NCI-H1105 treated with DMSO at 0.1 percent for 48 hours (cell line): ENCODE data around the gene DYSF.

Experiments used
- DNase-seq: peaks from one replicate; lab custom pipeline; 2025; lab: John Stamatoyannopoulos, UW

DYSF gene

DNA sequence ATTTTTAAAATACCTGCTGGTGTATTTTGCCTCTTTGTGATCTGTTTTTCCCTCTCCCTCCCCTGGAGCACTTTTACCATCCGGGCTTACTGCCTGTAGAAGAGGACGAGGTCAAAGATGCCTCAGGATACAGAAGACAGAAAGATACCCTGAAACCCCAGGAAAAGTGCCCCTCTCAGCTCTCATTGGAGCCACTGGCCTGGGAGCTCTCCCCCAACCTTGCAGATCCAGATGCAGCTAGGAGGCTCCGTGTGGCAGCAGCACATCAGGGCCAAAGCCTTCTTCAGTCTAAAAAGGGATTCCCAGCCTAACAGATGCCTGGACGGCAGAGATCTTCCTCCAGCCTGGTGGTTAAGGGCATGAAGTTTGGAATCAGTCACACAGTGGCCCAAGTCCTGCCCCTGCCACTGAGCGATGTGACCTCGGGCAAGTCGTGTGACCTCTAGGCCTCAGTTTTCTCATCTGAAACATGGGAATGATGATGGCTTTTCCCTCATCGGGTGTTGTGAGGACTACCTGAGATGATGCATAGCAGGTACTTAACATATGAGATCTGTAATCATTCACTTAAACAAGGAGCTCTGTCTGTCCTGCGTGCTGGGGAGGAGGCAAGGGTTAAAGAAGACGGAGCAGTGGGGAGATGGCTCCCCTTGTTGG is 239.4 kb downstream of the DYSF start:
- DNase-seq, result no peak

DNA sequence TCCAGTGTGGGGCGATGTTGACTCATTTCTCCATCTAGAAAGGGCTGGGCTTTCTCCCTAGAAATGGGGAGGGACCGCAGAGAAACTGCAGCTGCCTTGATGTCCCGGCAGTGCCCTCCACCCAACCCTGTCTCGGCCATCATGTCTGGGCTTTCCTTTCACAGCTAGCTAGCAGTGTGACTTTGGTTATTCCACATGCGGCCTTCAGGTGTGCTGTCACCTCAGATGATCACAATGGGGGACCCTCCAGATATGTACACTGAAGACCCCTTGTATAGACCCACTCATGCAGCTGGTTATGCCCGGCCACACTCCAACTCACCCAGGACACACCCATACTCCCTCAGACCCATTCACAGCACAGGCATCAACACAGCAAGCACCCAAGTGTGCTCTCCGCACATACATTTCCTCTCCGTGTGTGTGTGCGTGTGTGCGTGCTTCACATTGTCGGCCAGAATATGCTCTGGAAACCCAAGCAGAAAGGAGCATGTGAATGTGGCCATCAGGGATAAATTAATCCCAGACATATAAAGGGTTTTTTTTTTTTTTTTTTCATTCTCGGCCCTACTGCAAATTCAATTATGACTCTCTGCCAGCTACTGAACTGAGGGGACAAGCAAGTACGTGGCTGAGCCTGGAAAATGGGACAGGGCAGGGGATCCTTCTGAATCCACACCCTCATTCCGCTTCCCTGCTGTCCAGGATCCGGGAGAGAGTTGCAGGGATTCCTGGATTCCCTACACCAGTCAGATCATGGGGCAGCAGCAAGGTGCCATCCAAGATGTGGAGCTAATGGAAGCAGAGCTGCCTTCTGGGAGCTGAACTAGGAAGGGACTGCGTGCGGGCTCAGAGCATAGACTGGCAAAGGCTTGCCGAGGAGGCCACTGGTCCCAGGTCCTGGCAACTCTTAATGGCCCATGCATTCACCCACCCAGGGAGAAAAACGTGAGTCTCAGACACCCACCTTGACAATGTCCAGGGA is 240.2 kb downstream of the DYSF start:
- DNase-seq, result no peak

DNA sequence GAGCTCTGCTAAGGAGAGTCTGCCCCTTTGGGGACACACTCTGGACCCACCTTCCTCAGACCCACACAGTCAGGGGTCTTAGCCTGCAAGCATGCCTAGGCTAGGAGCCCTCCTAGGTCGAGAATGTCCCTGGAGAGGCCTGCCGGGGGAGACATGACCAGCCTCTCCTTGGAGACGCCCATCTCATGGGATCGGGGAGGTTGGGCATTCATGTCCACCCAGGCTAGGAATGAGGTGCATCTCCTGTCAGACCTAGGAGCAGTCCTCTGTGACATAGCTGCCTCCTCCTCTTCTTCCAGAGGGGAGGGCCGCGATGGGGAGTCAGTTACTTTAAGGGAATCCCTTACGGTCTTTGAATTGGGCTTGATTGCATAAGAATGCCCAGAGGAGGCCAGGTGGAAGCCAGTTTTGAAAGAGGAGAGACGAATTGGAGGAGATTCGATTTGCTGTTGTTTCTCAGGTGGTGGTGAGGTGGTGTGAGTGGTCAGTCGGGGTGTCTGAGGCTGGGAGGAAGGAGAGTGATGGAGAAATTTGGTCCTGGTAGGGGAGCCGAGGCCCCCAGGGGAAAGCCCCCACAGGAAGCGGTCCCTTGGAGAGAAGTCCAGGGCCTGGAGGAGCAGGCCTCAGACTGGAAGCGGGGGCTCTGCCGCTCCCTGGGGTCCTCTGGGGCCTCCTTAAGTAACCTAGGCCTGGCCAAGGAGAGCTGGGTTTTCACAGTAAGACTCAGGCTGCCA is 241.3 kb downstream of the DYSF start:
- no peak for DNase-seq

DNA sequence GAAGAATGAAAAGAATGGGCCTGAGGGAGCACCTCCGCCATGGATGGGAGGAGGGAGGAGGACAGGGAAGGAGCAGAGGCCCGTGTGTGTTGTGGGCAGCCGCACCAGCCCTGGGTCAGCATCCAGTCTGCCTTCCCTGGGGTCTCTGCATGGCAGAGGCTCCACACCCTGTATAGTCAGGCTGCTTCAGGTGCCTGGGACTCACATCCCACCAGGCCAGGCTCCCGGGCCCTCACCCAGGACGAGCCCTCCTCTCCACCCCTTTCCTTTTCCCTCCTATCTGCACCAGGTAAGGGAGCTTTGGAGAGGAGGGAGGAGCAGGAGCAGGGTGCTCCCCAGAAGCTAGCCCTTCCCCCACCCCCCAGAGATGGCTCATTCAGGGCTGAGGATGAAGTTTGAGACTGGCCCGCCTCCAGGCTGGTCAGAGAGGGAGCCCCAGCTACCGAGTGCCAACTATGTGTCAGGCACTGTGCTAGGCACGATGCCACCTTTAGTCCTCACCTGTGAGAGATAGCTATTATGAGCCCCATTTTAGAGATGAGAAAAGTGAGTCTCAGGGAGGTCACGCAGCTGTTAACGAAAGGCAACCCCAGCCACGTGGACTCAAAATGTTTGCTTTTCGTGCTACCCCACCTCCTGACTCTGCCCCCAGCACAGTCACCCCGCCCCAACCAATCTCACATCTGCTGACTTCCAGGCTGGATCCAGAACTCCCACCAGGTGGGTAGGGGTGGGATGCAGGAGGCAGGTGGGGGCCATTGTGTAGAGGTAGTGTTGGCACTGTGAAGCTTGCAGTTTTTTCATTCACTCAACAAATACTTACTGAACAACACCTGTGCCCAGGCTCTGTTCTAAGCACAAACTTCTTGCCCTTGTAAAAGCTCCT is 242.1 kb downstream of the DYSF start:
- no peak for DNase-seq

- no peak for DNase-seq
These were observed 243.0 kb downstream of the DYSF start for GRCh38 chr2:71696381-71696780.

DNA sequence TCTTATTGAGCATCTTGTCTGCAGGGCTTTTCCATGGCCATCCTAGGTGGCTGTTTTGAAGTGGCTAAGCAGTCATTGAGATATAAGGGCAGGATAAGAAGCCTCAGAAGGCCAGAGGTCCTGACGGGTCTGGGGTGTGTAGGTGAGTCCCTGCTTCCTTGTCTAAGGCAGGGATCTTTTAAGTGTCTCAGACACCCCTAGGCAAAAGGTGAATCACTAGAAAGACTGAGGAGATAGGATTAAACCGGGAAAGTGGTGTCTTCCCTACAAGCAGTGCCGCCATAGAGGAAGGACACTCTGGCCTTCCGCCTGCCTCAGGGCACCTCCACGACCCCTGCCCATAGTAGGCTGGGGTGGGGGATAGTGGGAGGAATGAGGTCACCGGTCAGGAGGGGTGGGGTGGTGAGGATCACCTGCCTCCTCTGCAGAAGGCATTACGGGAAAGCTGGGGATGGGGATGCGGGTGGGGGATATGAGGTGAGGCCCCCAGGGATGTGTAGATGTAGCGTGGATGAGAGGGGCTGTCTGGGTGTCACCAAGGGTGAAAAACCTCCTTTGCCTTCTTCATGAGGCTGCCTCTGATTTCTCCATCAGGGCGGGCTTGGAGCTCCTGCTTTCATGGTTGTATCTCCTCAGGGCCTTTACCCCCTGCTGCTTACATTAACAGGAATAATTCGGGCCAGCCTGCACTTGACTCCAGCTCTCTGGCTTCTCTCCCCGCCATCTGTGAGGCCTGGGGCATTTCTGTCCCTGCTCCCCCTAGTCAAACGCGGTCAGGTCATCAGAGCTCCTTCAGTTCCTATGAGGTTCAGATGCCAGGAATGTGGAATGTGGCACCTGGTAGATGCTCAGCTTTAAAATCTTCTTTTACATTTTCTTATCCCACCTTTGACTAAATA is 244.0 kb downstream of the DYSF start:
- DNase-seq, result no peak

DNA sequence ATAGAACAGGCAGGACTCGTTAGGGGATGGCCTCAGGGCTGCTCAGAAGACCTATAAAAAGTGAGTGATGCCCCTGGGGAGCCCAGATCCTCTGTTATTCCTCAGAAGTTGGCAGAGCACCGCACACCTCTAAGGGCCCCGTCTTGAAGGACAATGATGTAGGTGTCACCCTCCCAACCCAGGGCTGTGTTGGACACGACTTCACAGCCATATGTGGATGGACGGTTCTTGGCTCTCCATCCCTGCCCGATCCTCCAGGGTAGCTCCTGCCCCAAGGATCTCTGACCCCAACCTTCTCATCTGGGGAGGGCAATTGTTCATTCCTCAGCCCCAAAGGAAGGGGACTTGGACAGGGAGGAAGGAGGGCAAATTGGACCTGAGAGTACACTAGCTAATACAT is 246.1 kb downstream of the DYSF start:
- no peak for DNase-seq

- DNase-seq, result no peak
These were observed 246.8 kb downstream of the DYSF start for GRCh38 chr2:71700041-71700657.

- no peak for DNase-seq
These were observed 247.5 kb downstream of the DYSF start for GRCh38 chr2:71700658-71701397.

DNA sequence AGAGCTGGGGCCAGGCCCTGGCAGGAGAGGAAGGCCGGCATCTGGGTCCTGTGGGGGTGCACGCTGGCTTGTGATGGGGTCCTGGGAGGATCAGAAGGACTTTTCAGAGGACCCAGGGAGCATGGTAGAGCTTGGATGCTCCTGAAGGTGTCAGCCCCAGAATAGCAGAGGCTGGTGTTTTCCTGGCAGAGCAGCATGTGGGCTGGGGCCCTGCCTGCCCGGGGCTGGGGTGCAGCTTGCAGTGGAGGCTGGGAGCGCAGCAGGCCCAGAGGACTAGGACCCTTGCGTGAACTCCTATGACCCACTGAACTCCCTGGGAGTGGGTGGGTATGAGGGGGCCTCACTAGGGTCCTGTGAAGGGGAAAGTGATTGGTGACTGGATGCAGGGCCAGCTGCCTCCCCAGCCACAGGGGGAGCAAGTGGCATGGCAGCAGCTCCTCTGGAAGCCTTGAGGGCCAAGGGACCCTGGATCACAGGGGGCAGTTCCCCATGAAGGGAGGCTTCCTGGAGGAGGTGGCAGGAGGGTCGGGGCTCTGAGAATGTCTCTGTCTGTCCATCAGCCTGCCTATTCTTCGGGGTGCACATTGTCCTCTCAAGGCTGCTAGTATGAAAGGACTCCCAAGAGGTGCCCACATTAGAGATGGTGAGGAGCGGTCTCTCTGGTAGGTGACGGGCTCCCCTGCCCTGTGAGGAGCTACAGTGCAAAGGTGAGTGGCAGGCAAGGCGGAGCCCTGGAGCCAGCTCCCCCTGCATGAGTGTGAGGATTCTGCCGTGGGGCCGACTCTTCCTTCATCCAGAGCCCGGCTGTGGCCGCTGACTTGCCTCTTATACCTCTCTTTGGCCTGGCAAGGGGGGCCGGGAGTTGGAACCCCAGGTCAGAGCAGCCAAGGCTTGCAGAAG is 249.0 kb downstream of the DYSF start:
- DNase-seq, result no peak

DNA sequence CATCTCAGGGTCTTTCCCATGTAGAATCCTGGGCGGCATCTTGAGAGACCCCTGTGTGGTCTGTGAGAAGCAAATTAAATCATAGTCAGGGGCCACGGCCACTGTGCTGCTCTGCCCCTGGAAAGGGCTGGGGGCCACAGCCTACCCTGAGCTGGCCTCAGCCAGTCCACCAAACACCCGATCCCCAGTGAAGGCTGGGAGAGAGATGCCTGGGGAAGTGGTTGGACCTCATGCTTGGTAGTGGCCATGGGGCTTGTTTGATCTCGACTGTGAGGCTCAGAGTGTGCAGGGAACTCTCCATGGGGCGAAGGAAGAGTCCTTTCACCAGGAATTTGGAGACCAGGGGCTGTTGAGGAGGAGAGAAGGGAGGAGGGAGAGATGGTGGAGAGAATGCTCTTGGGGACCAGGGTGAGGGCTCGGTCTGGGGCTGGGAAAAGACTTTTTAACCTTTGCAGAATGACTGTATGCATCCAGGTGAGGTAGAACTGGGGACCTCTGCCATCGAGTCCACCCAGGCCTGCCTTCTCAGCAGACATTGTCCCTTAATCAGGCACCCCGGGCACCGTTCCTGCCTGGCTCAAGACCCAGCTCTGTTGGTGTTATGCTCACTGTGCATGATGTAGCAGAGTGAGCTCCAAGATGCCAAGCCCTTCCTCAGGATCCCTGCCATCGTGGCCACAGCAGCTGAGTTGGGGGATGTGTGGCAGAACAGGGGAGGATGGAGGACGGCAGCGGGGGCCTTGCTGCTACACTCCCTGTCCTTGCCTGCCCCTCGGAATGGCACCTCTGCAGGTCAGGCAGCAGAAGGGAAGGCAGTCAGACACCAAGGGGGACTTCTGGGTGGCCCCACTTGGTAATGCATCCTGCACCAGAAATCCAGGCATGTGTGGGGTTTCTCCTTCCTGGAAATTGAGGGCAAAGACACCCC is 249.9 kb downstream of the DYSF start:
- no peak for DNase-seq

GRCh38 chr2:71704131-71704561 is 250.8 kb downstream of the DYSF start:
- DNase-seq, result no peak

DNA sequence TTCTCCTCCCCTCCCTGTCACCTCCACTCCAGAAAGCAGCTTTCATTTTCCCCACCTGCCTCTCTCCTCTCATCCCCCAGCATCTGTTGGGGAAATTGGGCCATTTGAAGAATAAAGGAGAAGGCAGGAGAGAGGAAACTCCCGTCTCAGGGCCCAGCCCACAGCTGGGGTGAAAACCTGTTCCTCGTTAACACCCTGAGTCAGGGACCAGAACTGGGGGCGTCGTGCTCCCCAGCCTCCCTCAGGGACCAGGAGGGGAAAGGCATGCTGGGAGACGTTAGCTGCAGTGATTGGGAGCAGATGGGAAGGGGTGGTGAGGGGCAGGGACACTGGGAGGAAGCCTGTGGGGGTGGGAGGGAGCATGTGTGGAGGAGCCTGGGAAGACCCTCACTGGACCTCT is 251.3 kb downstream of the DYSF start:
- DNase-seq, result no peak

- DNase-seq, result no peak
These were observed 252.0 kb downstream of the DYSF start for GRCh38 chr2:71705171-71705960.

- DNase-seq, result no peak
These were observed 252.8 kb downstream of the DYSF start for GRCh38 chr2:71706121-71706520.

GRCh38 chr2:71706836-71707235 is 253.5 kb downstream of the DYSF start:
- DNase-seq, result no peak
